ENCODE data around the gene NAT10. TPM values are rescaled to one million over a fixed set of nuclear protein-coding genes. Genes with fewer than 3 reads are reported as not detected.

The NAT10 gene
- total RNA-seq, 5 donors from 2014 or later (not counting 1 experiment from before 2014, with no cell fraction given): 55.0 to 84.0 (median 73.5) TPM

GRCh38 chr11:34134765-34135164 lies 29.3 kb downstream of the NAT10 start:
- H3K27me3 Mint-ChIP-seq: no peaks in the 10 kb centered on the region
- no peaks in the 10 kb centered on the region for H3K9me3 ChIP-seq
- no peak for DNase-seq
- no peak overlapping the region for H3K4me3 ChIP-seq (ENCODE audit: control insufficient read depth in 1 of 2, extremely low read depth in 1 of 2, low read length in 1 of 2)
- no peak overlapping the region for H3K27ac Mint-ChIP-seq
- H3K36me3 Mint-ChIP-seq: peaks cover 76% of the 10 kb centered on the region
- POLR2A ChIA-PET: no interaction called here
- CTCF ChIA-PET: no interaction called here
- no peak overlapping the region for H3K27ac ChIP-seq (ENCODE audit: low read length)
- H3K4me1 ChIP-seq (ENCODE audit: control insufficient read depth in 1 of 2, extremely low read depth in 1 of 2, insufficient read depth in 2 of 2, low read length in 2 of 2): no peaks in the 10 kb centered on the region
- peaks cover 38 to 91% of the 10 kb centered on the region in 2 donors for H3K36me3 ChIP-seq (ENCODE audit: control insufficient read depth in 2 of 2, extremely low read depth in 1 of 2, insufficient read depth in 1 of 2, low read length in 1 of 2)
- peaks cover 0 to 9% (median 0%) of the 10 kb centered on the region in 3 donors for H3K4me1 Mint-ChIP-seq
- ATAC-seq (replicated peaks in 1 of 4): no peak
- no peaks in the 10 kb centered on the region for H3K27me3 ChIP-seq (replicated peaks in 1 of 2; ENCODE audit: control insufficient read depth in 2 of 2, extremely low read depth in 1 of 2, insufficient read depth in 2 of 2, low read length in 1 of 2)
- no peak overlapping the region for H3K4me3 Mint-ChIP-seq
- no peaks in the 10 kb centered on the region for H3K9me3 Mint-ChIP-seq
- WGBS (ENCODE audit: insufficient coverage): 57% methylated on average over 1 of the region's 5 CpGs

GRCh38 chr11:34135439-34135838 lies 30.0 kb downstream of the NAT10 start:
- Mint-ChIP-seq H3K27me3 (no peaks in the 10 kb centered on the region), H3K36me3 (peaks cover 81% of the 10 kb centered on the region), H3K4me1 (peaks cover 0 to 9% (median 0%) of the 10 kb centered on the region in 3 donors), H3K9me3 (no peaks in the 10 kb centered on the region), H3K4me3 (no peak overlapping the region), H3K27ac (no peak overlapping the region)
- POLR2A ChIA-PET: no interaction called here
- no peak for ATAC-seq (replicated peaks in 1 of 4)
- Histone ChIP-seq H3K4me3 (ENCODE audit: control insufficient read depth in 1 of 2, extremely low read depth in 1 of 2, low read length in 1 of 2) (no peak overlapping the region), H3K36me3 (ENCODE audit: control insufficient read depth in 2 of 2, extremely low read depth in 1 of 2, insufficient read depth in 1 of 2, low read length in 1 of 2) (peaks cover 36 to 94% of the 10 kb centered on the region in 2 donors), H3K27ac (ENCODE audit: low read length) (no peak overlapping the region), H3K9me3 (no peaks in the 10 kb centered on the region), H3K4me1 (ENCODE audit: control insufficient read depth in 1 of 2, extremely low read depth in 1 of 2, insufficient read depth in 2 of 2, low read length in 2 of 2) (no peaks in the 10 kb centered on the region), H3K27me3 (replicated peaks in 1 of 2; ENCODE audit: control insufficient read depth in 2 of 2, extremely low read depth in 1 of 2, insufficient read depth in 2 of 2, low read length in 1 of 2) (no peaks in the 10 kb centered on the region)
- DNase-seq: no peak
- WGBS (ENCODE audit: insufficient coverage): no CpG with 5 or more reads among the region's 3 CpGs
- CTCF ChIA-PET: interaction anchor here (0.6 kb wide), 2 partner anchors 130 to 329 kb away, joined by 3 to 5 read pairs; no protein-coding TSS in a partner anchor

GRCh38 chr11:34136420-34136819 lies 31.0 kb downstream of the NAT10 start:
- DNase-seq (no peak), ATAC-seq (replicated peaks in 1 of 4) (no peak)
- H3K4me1 Mint-ChIP-seq: peaks cover 0 to 9% (median 0%) of the 10 kb centered on the region in 3 donors
- no peak overlapping the region for H3K27ac Mint-ChIP-seq
- CTCF ChIA-PET: no interaction called here
- H3K9me3 ChIP-seq: no peaks in the 10 kb centered on the region
- H3K4me1 ChIP-seq (ENCODE audit: control insufficient read depth in 1 of 2, extremely low read depth in 1 of 2, insufficient read depth in 2 of 2, low read length in 2 of 2): no peaks in the 10 kb centered on the region
- POLR2A ChIA-PET: interaction anchor here in 1 of 2 donors (0.6 kb wide), 1 partner anchor 904 kb away, joined by 5 read pairs; no protein-coding TSS in a partner anchor
- peaks cover 30 to 94% of the 10 kb centered on the region in 2 donors for H3K36me3 ChIP-seq (ENCODE audit: control insufficient read depth in 2 of 2, extremely low read depth in 1 of 2, insufficient read depth in 1 of 2, low read length in 1 of 2)
- H3K9me3 Mint-ChIP-seq: no peaks in the 10 kb centered on the region
- H3K27me3 ChIP-seq (replicated peaks in 1 of 2; ENCODE audit: control insufficient read depth in 2 of 2, extremely low read depth in 1 of 2, insufficient read depth in 2 of 2, low read length in 1 of 2): no peaks in the 10 kb centered on the region
- 100% methylated on average over 4 of the region's 8 CpGs for WGBS (ENCODE audit: insufficient coverage)
- peaks cover 82% of the 10 kb centered on the region for H3K36me3 Mint-ChIP-seq
- H3K27ac ChIP-seq (ENCODE audit: low read length): no peak overlapping the region
- H3K4me3 ChIP-seq (ENCODE audit: control insufficient read depth in 1 of 2, extremely low read depth in 1 of 2, low read length in 1 of 2): no peak overlapping the region
- H3K27me3 Mint-ChIP-seq: no peaks in the 10 kb centered on the region
- H3K4me3 Mint-ChIP-seq: no peak overlapping the region

- Mint-ChIP-seq H3K4me3 (no peak overlapping the region), H3K4me1 (peaks cover 0 to 9% (median 0%) of the 10 kb centered on the region in 3 donors), H3K27me3 (no peaks in the 10 kb centered on the region), H3K36me3 (peaks cover 81% of the 10 kb centered on the region), H3K27ac (no peak overlapping the region), H3K9me3 (no peaks in the 10 kb centered on the region)
- WGBS (ENCODE audit: insufficient coverage): 96% methylated on average over 3 of the region's 7 CpGs
- no peaks in the 10 kb centered on the region for H3K27me3 ChIP-seq (replicated peaks in 1 of 2; ENCODE audit: control insufficient read depth in 2 of 2, extremely low read depth in 1 of 2, insufficient read depth in 2 of 2, low read length in 1 of 2)
- ATAC-seq (replicated peaks in 1 of 4) (no peak), DNase-seq (no peak)
- no peaks in the 10 kb centered on the region for H3K9me3 ChIP-seq
- ChIA-PET POLR2A (no interaction called here), CTCF (no interaction called here)
- H3K36me3 ChIP-seq (ENCODE audit: control insufficient read depth in 2 of 2, extremely low read depth in 1 of 2, insufficient read depth in 1 of 2, low read length in 1 of 2): peaks cover 38 to 97% of the 10 kb centered on the region in 2 donors
- H3K4me1 ChIP-seq (ENCODE audit: control insufficient read depth in 1 of 2, extremely low read depth in 1 of 2, insufficient read depth in 2 of 2, low read length in 2 of 2): no peaks in the 10 kb centered on the region
- no peak overlapping the region for H3K4me3 ChIP-seq (ENCODE audit: control insufficient read depth in 1 of 2, extremely low read depth in 1 of 2, low read length in 1 of 2)
- H3K27ac ChIP-seq (ENCODE audit: low read length): no peak overlapping the region
Observed at GRCh38 chr11:34139346-34139745, 33.9 kb downstream of the NAT10 start.

- ChIA-PET CTCF (no interaction called here), POLR2A (no interaction called here)
- Mint-ChIP-seq H3K27me3 (no peaks in the 10 kb centered on the region), H3K9me3 (no peaks in the 10 kb centered on the region), H3K4me1 (peaks cover 0 to 9% (median 0%) of the 10 kb centered on the region in 3 donors), H3K36me3 (peaks cover 78% of the 10 kb centered on the region), H3K27ac (no peak overlapping the region), H3K4me3 (no peak overlapping the region)
- H3K36me3 ChIP-seq (ENCODE audit: control insufficient read depth in 2 of 2, extremely low read depth in 1 of 2, insufficient read depth in 1 of 2, low read length in 1 of 2): peaks cover 34 to 97% of the 10 kb centered on the region in 2 donors
- no peaks in the 10 kb centered on the region for H3K4me1 ChIP-seq (ENCODE audit: control insufficient read depth in 1 of 2, extremely low read depth in 1 of 2, insufficient read depth in 2 of 2, low read length in 2 of 2)
- no peak overlapping the region for H3K27ac ChIP-seq (ENCODE audit: low read length)
- no peak for ATAC-seq (replicated peaks in 1 of 4)
- no peak overlapping the region for H3K4me3 ChIP-seq (ENCODE audit: control insufficient read depth in 1 of 2, extremely low read depth in 1 of 2, low read length in 1 of 2)
- 96% methylated on average over 7 of the region's 11 CpGs for WGBS (ENCODE audit: insufficient coverage)
- DNase-seq: no peak
- H3K27me3 ChIP-seq (replicated peaks in 1 of 2; ENCODE audit: control insufficient read depth in 2 of 2, extremely low read depth in 1 of 2, insufficient read depth in 2 of 2, low read length in 1 of 2): no peaks in the 10 kb centered on the region
- no peaks in the 10 kb centered on the region for H3K9me3 ChIP-seq
Observed at GRCh38 chr11:34140149-34140548, 34.7 kb downstream of the NAT10 start.

GRCh38 chr11:34143048-34143447 lies 37.6 kb downstream of the NAT10 start:
- ChIA-PET POLR2A (no interaction called here), CTCF (no interaction called here)
- peaks cover 24 to 97% of the 10 kb centered on the region in 2 donors for H3K36me3 ChIP-seq (ENCODE audit: control insufficient read depth in 2 of 2, extremely low read depth in 1 of 2, insufficient read depth in 1 of 2, low read length in 1 of 2)
- H3K4me3 Mint-ChIP-seq: no peak overlapping the region
- DNase-seq (no peak), ATAC-seq (replicated peaks in 1 of 4) (no peak)
- peaks cover 79% of the 10 kb centered on the region for H3K36me3 Mint-ChIP-seq
- H3K4me1 Mint-ChIP-seq: no peaks in the 10 kb centered on the region
- no peaks in the 10 kb centered on the region for H3K9me3 ChIP-seq
- 100% methylated on average over 1 of the region's 2 CpGs for WGBS (ENCODE audit: insufficient coverage)
- H3K27me3 ChIP-seq (replicated peaks in 1 of 2; ENCODE audit: control insufficient read depth in 2 of 2, extremely low read depth in 1 of 2, insufficient read depth in 2 of 2, low read length in 1 of 2): no peaks in the 10 kb centered on the region
- no peak overlapping the region for H3K27ac Mint-ChIP-seq
- no peaks in the 10 kb centered on the region for H3K4me1 ChIP-seq (ENCODE audit: control insufficient read depth in 1 of 2, extremely low read depth in 1 of 2, insufficient read depth in 2 of 2, low read length in 2 of 2)
- no peaks in the 10 kb centered on the region for H3K27me3 Mint-ChIP-seq
- H3K4me3 ChIP-seq (ENCODE audit: control insufficient read depth in 1 of 2, extremely low read depth in 1 of 2, low read length in 1 of 2): no peak overlapping the region
- H3K9me3 Mint-ChIP-seq: no peaks in the 10 kb centered on the region
- H3K27ac ChIP-seq (ENCODE audit: low read length): no peak overlapping the region

GRCh38 chr11:34145073-34145472 lies 39.6 kb downstream of the NAT10 start:
- H3K4me3 ChIP-seq (ENCODE audit: control insufficient read depth in 1 of 2, extremely low read depth in 1 of 2, low read length in 1 of 2): no peak overlapping the region
- H3K27ac ChIP-seq (ENCODE audit: low read length): no peak overlapping the region
- no peaks in the 10 kb centered on the region for H3K27me3 Mint-ChIP-seq
- no peaks in the 10 kb centered on the region for H3K27me3 ChIP-seq (replicated peaks in 1 of 2; ENCODE audit: control insufficient read depth in 2 of 2, extremely low read depth in 1 of 2, insufficient read depth in 2 of 2, low read length in 1 of 2)
- H3K36me3 ChIP-seq (ENCODE audit: control insufficient read depth in 2 of 2, extremely low read depth in 1 of 2, insufficient read depth in 1 of 2, low read length in 1 of 2): peaks cover 28 to 99% of the 10 kb centered on the region in 2 donors
- no peaks in the 10 kb centered on the region for H3K4me1 ChIP-seq (ENCODE audit: control insufficient read depth in 1 of 2, extremely low read depth in 1 of 2, insufficient read depth in 2 of 2, low read length in 2 of 2)
- no peak for ATAC-seq (replicated peaks in 1 of 4)
- no peak for DNase-seq
- H3K36me3 Mint-ChIP-seq: peaks cover 71% of the 10 kb centered on the region
- no peaks in the 10 kb centered on the region for H3K9me3 ChIP-seq
- CTCF ChIA-PET: interaction anchor here in 1 of 2 donors (0.7 kb wide), 1 partner anchor 17 kb away, joined by 3 read pairs; no protein-coding TSS in a partner anchor
- H3K4me3 Mint-ChIP-seq: no peak overlapping the region
- POLR2A ChIA-PET: interaction anchor here in 1 of 2 donors (0.6 kb wide), 1 partner anchor 9 kb away, joined by 3 read pairs; no protein-coding TSS in a partner anchor
- 92% methylated on average over 3 of the region's 5 CpGs for WGBS (ENCODE audit: insufficient coverage)
- H3K9me3 Mint-ChIP-seq: no peaks in the 10 kb centered on the region
- H3K4me1 Mint-ChIP-seq: no peaks in the 10 kb centered on the region
- H3K27ac Mint-ChIP-seq: peak overlapping the region in 1 of 2 donors; percentile 16
